Mesothelial cell of epicardium (in vitro differentiated cells): Measurements from ENCODE around the gene SPATS2L. TPM values are rescaled to one million over a fixed set of nuclear protein-coding genes. Genes with fewer than 3 reads are reported as not detected.

Experiments used
- DNase-seq, 2 experiments: peaks; one replicate each; pipeline ENCODE4 v3.0.0; 2021; ENCODE audit warnings: low spot score in 2 of 2; ENCODE audit not compliant: unreplicated experiment in 2 of 2
- H3K27ac Mint-ChIP-seq: 2 replicates; pipeline ENCODE4 v1.8.0; 2021; ENCODE audit warnings: mixed read lengths
- H3K27me3 Mint-ChIP-seq: 2 replicates; pipeline ENCODE4 v1.8.0; 2021; ENCODE audit warnings: low read depth, mixed read lengths
- H3K36me3 Mint-ChIP-seq: 2 replicates; pipeline ENCODE4 v1.8.0; 2021; ENCODE audit warnings: mixed read lengths
- H3K4me1 Mint-ChIP-seq: 2 replicates; pipeline ENCODE4 v1.8.0; 2021; ENCODE audit warnings: mixed read lengths
- H3K4me3 Mint-ChIP-seq: 2 replicates; pipeline ENCODE4 v1.8.0; 2021; ENCODE audit warnings: mild to moderate bottlenecking, moderate library complexity, mixed read lengths
- H3K9me3 Mint-ChIP-seq: 2 replicates; pipeline ENCODE4 v1.8.0; 2021; ENCODE audit warnings: mixed read lengths
- total RNA-seq: library from RNA; stranded (reverse); gene quantifications from 3 replicates; pipeline ENCODE4 v1.2.1, GENCODE V29; 2021
- TF ChIP-seq, protein P1 (sequence below): fragments of 200-600 bp; sonication (generic); IDR thresholded peaks from one replicate; pipeline ENCODE4 v1.5.0; 2021; ENCODE audit warnings: antibody characterized with exemption; ENCODE audit not compliant: unreplicated experiment

SPATS2L gene
- total RNA-seq, 1 donor from 2014 or later: 84.8 TPM

GRCh38 chr2:200262047-200262446, 44.4 kb upstream of the SPATS2L start:
- TF ChIP-seq, protein P1, sequence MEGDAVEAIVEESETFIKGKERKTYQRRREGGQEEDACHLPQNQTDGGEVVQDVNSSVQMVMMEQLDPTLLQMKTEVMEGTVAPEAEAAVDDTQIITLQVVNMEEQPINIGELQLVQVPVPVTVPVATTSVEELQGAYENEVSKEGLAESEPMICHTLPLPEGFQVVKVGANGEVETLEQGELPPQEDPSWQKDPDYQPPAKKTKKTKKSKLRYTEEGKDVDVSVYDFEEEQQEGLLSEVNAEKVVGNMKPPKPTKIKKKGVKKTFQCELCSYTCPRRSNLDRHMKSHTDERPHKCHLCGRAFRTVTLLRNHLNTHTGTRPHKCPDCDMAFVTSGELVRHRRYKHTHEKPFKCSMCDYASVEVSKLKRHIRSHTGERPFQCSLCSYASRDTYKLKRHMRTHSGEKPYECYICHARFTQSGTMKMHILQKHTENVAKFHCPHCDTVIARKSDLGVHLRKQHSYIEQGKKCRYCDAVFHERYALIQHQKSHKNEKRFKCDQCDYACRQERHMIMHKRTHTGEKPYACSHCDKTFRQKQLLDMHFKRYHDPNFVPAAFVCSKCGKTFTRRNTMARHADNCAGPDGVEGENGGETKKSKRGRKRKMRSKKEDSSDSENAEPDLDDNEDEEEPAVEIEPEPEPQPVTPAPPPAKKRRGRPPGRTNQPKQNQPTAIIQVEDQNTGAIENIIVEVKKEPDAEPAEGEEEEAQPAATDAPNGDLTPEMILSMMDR: no peak
- Mint-ChIP-seq H3K9me3 (peaks cover 14% of the 10 kb centered on the region), H3K4me1 (peaks cover 20% of the 10 kb centered on the region), H3K27ac (no peak overlapping the region), H3K36me3 (peaks cover 3% of the 10 kb centered on the region), H3K4me3 (no peak overlapping the region), H3K27me3 (no peaks in the 10 kb centered on the region)
- no peak for DNase-seq

DNA sequence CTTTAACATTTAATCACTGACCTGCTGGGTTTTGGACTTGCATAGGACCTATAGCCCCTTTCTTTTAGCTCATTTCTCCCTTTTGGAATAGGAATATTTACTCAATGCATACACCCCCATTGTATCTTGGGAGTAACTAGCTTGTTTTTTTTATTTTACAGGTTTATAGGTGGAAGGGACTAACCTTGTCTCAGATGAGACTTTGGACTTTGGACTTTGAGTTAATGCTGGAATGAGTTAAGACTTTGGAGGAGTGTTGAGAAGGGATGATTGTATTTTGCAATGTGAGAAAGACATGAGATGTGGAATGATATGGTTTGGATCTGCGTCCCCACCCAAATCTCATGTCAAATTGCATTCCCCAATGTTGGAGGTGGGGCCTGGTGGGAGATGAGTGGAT, 43.2 kb upstream of the SPATS2L start:
- Mint-ChIP-seq H3K4me3 (no peak overlapping the region), H3K36me3 (peaks cover 3% of the 10 kb centered on the region), H3K27ac (no peak overlapping the region), H3K9me3 (peaks cover 14% of the 10 kb centered on the region), H3K27me3 (no peaks in the 10 kb centered on the region), H3K4me1 (peaks cover 20% of the 10 kb centered on the region)
- TF ChIP-seq, protein P1: no peak
- no peak for DNase-seq

DNA sequence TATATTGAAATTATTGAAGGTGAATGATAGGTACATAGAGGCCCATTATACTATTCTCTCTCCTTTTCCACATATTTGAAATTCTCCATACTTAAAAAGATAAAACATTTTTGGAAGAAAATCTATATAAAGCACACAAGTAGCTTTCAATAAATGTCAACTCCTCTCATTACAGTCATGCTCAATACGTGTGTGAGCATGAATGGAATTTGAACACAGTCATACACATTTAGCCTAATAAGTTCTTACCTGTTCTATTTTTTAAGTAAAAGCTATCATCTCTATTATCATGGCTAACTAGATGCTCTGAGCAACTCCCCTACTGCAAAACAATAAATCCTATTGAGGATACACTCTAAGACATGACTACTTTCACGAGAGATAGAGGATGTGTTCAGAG, 41.9 kb upstream of the SPATS2L start:
- Mint-ChIP-seq H3K9me3 (peaks cover 14% of the 10 kb centered on the region), H3K4me3 (no peak overlapping the region), H3K4me1 (peaks cover 11% of the 10 kb centered on the region), H3K36me3 (peaks cover 3% of the 10 kb centered on the region), H3K27me3 (no peaks in the 10 kb centered on the region), H3K27ac (no peak overlapping the region)
- no peak for DNase-seq
- TF ChIP-seq, protein P1: no peak

DNA sequence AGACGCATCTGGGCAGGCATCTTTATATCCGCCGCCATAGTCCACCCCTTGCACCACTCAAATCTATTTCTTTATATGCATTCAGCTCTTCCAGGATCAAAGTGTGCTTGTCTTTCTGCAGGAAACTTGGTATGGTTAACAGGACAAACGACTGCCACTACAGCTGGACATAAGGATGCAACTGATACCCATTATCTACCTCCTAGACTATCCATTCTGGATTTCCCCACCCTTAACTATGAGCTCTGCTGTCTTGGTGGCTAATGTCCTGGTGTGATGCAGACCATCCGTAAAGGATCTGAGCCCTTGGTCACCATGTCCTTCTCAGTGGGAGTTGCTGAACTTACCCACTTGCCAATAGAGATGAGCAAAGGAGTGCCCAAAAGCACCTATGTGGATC, 40.1 kb upstream of the SPATS2L start:
- no peak for DNase-seq
- Mint-ChIP-seq H3K27me3 (no peaks in the 10 kb centered on the region), H3K9me3 (peaks cover 9% of the 10 kb centered on the region), H3K4me1 (peaks cover 5% of the 10 kb centered on the region), H3K4me3 (no peak overlapping the region), H3K27ac (no peak overlapping the region), H3K36me3 (peaks cover 3% of the 10 kb centered on the region)
- TF ChIP-seq, protein P1: no peak

- TF ChIP-seq, protein P1: no peak
- no peak overlapping the region for H3K4me3 Mint-ChIP-seq
- no peaks in the 10 kb centered on the region for H3K36me3 Mint-ChIP-seq
- DNase-seq: no peak
- H3K27ac Mint-ChIP-seq: no peak overlapping the region
- H3K4me1 Mint-ChIP-seq: peaks cover 5% of the 10 kb centered on the region
- no peaks in the 10 kb centered on the region for H3K27me3 Mint-ChIP-seq
- no peaks in the 10 kb centered on the region for H3K9me3 Mint-ChIP-seq
Observed at GRCh38 chr2:200267350-200267749, 39.1 kb upstream of the SPATS2L start.

GRCh38 chr2:200270732-200271131, 35.8 kb upstream of the SPATS2L start:
- Mint-ChIP-seq H3K4me1 (peaks cover 8% of the 10 kb centered on the region), H3K9me3 (no peaks in the 10 kb centered on the region), H3K36me3 (no peaks in the 10 kb centered on the region), H3K27ac (no peak overlapping the region), H3K4me3 (no peak overlapping the region), H3K27me3 (no peaks in the 10 kb centered on the region)
- DNase-seq: no peak
- TF ChIP-seq, protein P1: no peak
